ENCODE measurements around the gene RASSF5. TPM values are rescaled to one million over a fixed set of nuclear protein-coding genes. Genes with fewer than 3 reads are reported as not detected.
A peak's percentile ranks its signal among the peaks of the same experiment; 100 is the strongest.

Gene RASSF5
- total RNA-seq, 1 donor from 2014 or later, result 28.5 TPM

DNA sequence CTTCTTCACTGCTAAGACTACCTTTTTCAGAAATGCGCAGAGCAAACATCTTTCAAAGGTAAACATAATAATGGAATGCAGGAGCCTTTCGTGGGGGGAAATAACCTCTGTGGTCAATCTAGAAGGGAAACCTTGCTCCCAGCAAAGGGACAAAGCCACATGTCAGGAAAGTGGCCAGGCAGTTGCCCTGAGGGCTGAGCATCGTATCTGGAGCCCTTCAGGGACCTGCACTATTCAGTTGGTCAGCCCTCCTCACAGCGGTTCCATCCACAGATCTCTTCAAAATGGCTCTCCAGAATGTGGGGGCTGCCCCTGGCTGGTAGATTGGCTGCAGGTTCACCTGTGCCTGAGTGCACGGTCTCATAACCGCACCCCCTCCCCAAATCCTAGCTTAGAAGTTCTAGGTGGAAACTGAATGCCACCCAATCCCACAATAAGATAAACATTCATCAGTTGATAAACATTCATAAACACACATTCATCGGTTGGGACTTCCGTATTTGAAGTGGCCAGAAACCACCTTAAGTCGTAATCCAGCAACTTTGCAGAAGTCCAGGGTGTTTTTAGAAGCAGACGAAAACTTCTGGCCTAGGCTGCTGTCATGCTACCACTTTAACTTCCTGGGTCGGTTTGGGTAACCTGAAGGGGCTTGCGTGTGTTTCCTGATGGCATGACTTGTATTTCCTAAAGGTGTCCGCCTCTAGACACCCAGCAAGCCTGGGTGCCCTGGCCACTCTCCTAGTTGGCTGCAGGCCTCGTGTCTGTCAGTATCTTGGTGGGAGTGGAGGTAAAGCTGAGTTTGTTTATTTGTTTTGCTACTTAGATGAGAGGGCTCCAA, 50.5 kb downstream of the RASSF5 start:
- H3K4me1 ChIP-seq, result peaks cover 46% of the 10 kb centered on the region
- DNase-seq (ENCODE audit: extremely low spot score in 2 of 2), result no peak

GRCh38 chr1:206558794-206559671, 51.7 kb downstream of the RASSF5 start:
- peak overlapping the region in 1 of 2 donors; percentile 55 for H3K4me3 ChIP-seq
- no peaks in the 10 kb centered on the region for H3K36me3 ChIP-seq
- peaks cover 46% of the 10 kb centered on the region for H3K4me1 ChIP-seq

More for the DNA sequence above, 50.5 kb downstream of the RASSF5 start:
- no peaks in the 10 kb centered on the region for H3K27me3 ChIP-seq
- intact Hi-C loops (cut with DNase I), result loop anchor here (1.0 kb wide), 1 partner anchor 13 kb away; no protein-coding TSS in a partner anchor
- TF ChIP-seq POLR2AphosphoS5 (IDR thresholded peaks at IDR 0.05; ENCODE audit: insufficient read depth in 1 of 2, low read depth in 1 of 2) (no peak), POLR2A (IDR thresholded peaks at IDR 0.05) (no peak)
- TF ChIP-seq, protein P1, sequence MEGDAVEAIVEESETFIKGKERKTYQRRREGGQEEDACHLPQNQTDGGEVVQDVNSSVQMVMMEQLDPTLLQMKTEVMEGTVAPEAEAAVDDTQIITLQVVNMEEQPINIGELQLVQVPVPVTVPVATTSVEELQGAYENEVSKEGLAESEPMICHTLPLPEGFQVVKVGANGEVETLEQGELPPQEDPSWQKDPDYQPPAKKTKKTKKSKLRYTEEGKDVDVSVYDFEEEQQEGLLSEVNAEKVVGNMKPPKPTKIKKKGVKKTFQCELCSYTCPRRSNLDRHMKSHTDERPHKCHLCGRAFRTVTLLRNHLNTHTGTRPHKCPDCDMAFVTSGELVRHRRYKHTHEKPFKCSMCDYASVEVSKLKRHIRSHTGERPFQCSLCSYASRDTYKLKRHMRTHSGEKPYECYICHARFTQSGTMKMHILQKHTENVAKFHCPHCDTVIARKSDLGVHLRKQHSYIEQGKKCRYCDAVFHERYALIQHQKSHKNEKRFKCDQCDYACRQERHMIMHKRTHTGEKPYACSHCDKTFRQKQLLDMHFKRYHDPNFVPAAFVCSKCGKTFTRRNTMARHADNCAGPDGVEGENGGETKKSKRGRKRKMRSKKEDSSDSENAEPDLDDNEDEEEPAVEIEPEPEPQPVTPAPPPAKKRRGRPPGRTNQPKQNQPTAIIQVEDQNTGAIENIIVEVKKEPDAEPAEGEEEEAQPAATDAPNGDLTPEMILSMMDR (IDR thresholded peaks at IDR 0.05), result no peak
- no peaks in the 10 kb centered on the region for H3K36me3 ChIP-seq
- H3K27ac ChIP-seq, result peak overlapping the region; percentile 57
- H3K9me3 ChIP-seq, result no peaks in the 10 kb centered on the region
- peak overlapping the region; percentile 53 to 55 for H3K4me3 ChIP-seq

GRCh38 chr1:206559672-206559995, 52.3 kb downstream of the RASSF5 start:
- no peaks in the 10 kb centered on the region for H3K9me3 ChIP-seq
- TF ChIP-seq POLR2AphosphoS5 (IDR thresholded peaks at IDR 0.05; ENCODE audit: insufficient read depth in 1 of 2, low read depth in 1 of 2) (no peak), POLR2A (IDR thresholded peaks at IDR 0.05) (no peak)
- TF ChIP-seq, protein P1 (IDR thresholded peaks at IDR 0.05), result no peak
- no peaks in the 10 kb centered on the region for H3K36me3 ChIP-seq
- H3K27me3 ChIP-seq, result no peaks in the 10 kb centered on the region
- DNase-seq (ENCODE audit: extremely low spot score in 2 of 2), result no peak
- no peak overlapping the region for H3K4me3 ChIP-seq
- H3K27ac ChIP-seq, result peak overlapping the region; percentile 21
- H3K4me1 ChIP-seq, result peaks cover 46% of the 10 kb centered on the region
- intact Hi-C loops (cut with DNase I), result no loop called here

More at GRCh38 chr1:206558794-206559671, 51.7 kb downstream of the RASSF5 start:
- Histone ChIP-seq H3K27me3 (no peaks in the 10 kb centered on the region), H3K27ac (peak overlapping the region; percentile 21), H3K9me3 (no peaks in the 10 kb centered on the region)
- no peak for DNase-seq (ENCODE audit: extremely low spot score in 2 of 2)
- intact Hi-C loops (cut with DNase I), result no loop called here
- TF ChIP-seq, protein P1 (IDR thresholded peaks at IDR 0.05), result no peak
- TF ChIP-seq POLR2AphosphoS5 (IDR thresholded peaks at IDR 0.05; ENCODE audit: insufficient read depth in 1 of 2, low read depth in 1 of 2) (no peak), POLR2A (IDR thresholded peaks at IDR 0.05) (no peak)

DNA sequence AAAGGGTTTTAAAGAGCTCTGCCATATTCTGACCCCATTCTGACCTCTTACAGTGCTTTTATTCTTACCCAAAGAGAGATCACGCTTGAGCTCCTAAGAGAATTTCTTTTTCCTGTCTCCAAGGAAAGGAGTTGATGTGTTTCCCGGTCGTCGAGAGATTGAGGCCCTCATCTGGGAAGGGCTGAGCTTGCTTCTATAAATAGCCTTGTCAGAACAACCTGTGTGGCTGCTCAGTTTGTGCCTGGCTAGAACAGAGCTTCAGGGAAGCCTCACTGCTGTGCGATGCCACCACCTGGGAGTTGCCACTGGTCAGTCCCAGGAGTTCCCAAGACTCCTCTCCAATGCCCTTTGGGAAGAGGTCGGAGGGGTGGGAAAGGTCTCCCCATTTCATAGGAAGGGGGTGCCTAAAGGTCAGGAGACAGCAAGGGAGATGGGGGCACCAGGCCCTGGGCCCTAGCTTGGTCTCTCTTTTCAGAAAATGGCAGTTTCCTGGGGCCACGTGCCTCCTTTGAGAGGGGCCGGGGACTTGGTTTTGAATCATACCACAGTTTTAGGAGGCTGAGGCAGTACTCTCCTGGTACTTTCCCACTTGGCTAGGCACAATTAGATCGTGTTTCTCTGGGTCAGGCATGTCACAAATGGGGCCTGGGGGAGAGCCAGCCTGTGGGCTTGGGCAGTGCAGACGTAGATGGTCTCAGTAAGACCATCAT, 52.8 kb downstream of the RASSF5 start:
- peak overlapping the region; percentile 21 for H3K27ac ChIP-seq
- TF ChIP-seq POLR2AphosphoS5 (IDR thresholded peaks at IDR 0.05; ENCODE audit: insufficient read depth in 1 of 2, low read depth in 1 of 2) (no peak), POLR2A (IDR thresholded peaks at IDR 0.05) (no peak)
- TF ChIP-seq, protein P1 (IDR thresholded peaks at IDR 0.05), result no peak
- H3K36me3 ChIP-seq, result no peaks in the 10 kb centered on the region
- DNase-seq (ENCODE audit: extremely low spot score in 2 of 2), result no peak
- intact Hi-C loops (cut with DNase I), result no loop called here
- no peak overlapping the region for H3K4me3 ChIP-seq
- H3K27me3 ChIP-seq, result no peaks in the 10 kb centered on the region
- peaks cover 41% of the 10 kb centered on the region for H3K4me1 ChIP-seq
- H3K9me3 ChIP-seq, result no peaks in the 10 kb centered on the region
